M059J (cell line): ENCODE results near the gene GSTT2B. TPM values are rescaled to one million over a fixed set of nuclear protein-coding genes. Genes with fewer than 3 reads are reported as not detected.
"Not testable (repeated sequence)": the region's sequence is repeated elsewhere in the genome, so short reads cannot be mapped to it uniquely, and the experiment has no call there.

Experiments used
- DNase-seq: peaks from one replicate; pipeline ENCODE4 v3.0.0-alpha.2; 2012; ENCODE audit warnings: low read depth
- total RNA-seq: library from RNA; depleted of rRNA; stranded (reverse); fragments of >200 nt; shearing (Covaris generic); gene quantifications from 2 replicates; pipeline ENCODE4 v1.2.3, GENCODE V29; 2014

Gene GSTT2B
- total RNA-seq, 1 experiment from 2014 or later = 10.1 TPM

DNA sequence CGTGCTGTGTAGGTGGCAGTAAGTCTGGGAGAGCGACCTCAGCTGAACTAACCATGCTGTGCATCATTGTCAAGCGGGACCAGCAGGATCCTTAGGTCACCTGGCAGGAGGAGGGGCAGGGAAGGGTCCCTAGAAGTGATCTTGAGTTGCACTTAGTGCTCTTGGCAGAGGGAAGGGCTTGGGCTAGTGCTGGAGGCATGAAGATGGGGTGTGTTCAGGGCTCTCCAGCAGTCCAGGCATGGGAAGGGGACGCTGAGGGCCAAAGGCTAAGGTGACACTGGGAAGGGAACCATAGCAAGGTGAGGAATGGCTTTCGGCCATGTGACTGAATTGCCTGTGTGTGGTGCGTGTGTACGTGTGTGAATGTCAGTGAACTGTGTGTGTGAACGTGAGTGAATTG is 25.1 kb upstream of the GSTT2B start:
- not testable (repeated sequence) for DNase-seq

GRCh38 chr22:23984430-23984829 is 23.4 kb upstream of the GSTT2B start:
- DNase-seq = peak; percentile 50

- not testable (repeated sequence) for DNase-seq
Measured at GRCh38 chr22:23980567-23980966, 19.6 kb upstream of the GSTT2B start.

DNA sequence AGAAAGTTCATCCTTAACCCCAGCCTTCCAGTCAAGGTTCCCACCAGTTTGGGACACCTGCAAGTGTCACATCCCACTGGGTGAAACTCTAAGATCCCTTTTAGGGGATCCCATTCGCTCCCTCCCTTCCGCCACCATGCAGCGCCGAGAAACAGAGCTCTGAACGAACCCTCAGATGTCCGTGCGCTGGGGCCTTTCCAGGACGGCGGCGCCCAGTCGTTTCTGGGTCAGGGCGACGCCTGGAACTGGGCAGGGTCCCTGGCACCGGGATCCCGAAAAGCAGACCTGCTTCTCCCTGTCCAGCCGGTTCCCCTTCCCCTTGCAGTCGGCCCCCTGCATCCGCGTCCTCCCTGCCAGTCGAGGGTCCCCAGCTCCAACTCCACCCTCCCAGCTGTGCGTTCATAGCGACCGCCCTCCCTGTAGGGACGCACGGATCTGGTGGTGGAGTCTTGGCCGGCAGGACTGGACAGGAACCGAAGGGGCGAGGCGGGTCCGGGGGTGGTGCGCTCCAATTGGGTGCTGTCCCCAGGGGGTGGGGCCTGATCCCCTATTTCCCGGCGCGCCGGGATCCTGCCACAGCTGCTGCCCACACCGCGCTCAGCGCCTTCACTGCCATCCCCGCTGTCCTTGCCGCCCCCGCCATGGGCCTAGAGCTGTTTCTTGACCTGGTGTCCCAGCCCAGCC is 18.7 kb upstream of the GSTT2B start, which contains the start of gene GSTT2:
Gene GSTT2, plus strand, starts transcription at position 578 of the 684 bp plus-strand sequence.
- DNase-seq = not testable (repeated sequence)

GRCh38 chr22:23977304-23977703 is 16.3 kb upstream of the GSTT2B start:
- DNase-seq = not testable (repeated sequence)

- not testable (repeated sequence) for DNase-seq
Measured at GRCh38 chr22:23974836-23975352, 13.9 kb upstream of the GSTT2B start.

DNA sequence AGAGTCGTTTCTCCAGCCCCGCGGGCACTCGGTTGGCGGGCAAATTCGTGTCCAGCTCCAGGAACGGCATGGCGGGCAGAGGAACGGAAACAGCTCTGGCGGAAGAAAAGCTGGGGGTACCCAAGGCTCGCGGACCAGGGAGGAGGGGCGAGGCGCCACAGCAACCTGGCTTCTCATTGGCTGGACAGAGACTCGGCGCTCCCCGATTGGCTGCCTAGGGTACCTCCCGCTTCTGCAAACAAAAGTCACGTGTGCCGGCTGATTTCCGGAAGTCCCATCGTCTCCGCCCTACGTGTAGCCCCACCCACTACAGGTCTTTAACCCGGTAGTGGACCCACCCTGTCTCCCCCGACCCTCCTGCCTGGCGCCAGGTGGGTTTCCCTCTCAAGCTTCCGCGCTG is 13.3 kb upstream of the GSTT2B start, which contains the start of gene DDT:
Gene DDT, minus strand, starts transcription at position 97 of the 400 bp plus-strand sequence. Its CDS starts 27 bp downstream, at position 70.
- not testable (repeated sequence) for DNase-seq

DNA sequence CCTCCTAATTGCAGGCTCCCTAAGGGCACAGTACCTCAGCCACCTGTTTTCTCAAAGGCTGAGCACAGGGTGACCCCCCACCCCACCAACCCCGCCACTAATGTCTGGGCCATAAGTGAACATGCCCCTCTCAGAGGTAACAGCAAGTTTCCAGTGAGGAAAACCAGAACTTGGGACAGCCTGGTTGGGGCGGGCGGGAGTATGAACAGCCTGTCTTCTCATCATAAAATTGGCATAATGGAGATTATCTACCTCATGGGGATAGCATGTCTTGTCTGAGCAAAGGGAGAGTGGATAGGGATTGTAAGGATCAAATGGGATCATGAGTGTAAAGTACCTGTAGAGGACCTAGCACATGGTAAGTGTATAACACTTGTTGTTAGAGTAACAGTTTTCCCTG is 10.9 kb upstream of the GSTT2B start:
- DNase-seq = not testable (repeated sequence)

GRCh38 chr22:23970816-23971486 is 10.0 kb upstream of the GSTT2B start:
- DNase-seq = no peak

- DNase-seq = no peak
Measured at GRCh38 chr22:23970201-23970641, 9.2 kb upstream of the GSTT2B start.

DNA sequence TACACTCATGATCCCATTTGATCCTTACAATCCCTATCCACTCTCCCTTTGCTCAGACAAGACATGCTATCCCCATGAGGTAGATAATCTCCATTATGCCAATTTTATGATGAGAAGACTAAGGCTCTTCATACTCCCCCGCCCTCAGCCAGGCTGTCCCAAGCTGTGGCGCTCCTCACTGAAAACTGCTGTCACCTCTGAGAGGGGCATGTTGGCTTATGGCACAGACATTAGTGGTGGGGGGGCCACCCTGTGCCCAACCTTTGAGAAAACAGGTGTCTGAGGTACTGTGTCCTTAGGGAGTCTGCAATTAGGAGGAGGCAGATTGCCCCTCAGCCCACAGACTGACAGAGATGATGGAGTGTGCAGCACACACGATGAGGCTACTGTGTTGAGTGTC is 8.1 kb upstream of the GSTT2B start:
- no peak for DNase-seq

GRCh38 chr22:23966568-23966967 is 5.6 kb upstream of the GSTT2B start, which contains the start of gene DDTL:
Gene DDTL (plus strand): TSS chr22:23966888. CDS start chr22:23966915, 27 bp downstream.
- not testable (repeated sequence) for DNase-seq

GRCh38 chr22:23966094-23966493 is 5.1 kb upstream of the GSTT2B start:
- not testable (repeated sequence) for DNase-seq

DNA sequence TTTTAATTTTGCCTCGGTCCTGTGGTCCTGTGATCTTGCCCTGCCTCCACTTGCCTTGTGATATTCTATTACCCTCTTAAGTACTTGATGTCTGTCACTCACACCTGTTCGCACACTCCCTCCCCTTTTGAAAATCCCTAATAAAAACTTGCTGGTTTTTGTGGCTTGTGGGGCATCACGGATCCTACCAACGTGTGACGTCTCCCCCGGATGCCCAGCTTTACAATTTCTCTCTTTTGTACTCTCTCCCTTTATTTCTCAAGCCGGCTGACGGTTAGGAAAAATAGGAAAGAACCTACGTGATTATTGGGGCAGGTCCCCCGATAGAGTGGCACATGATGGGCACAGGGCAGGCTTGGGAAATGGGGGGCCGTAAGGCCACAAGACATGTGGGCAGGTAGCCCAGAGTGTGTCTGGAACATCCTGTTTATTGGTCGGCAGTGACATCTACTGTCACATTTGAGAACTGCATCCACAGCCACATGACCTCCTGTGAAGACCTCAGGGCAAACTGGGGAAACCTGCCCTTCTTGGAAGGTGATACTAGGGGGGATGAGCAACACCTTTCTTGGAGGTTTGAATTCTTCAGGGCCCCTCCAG is 4.6 kb downstream of the GSTT2B start:
- DNase-seq = peak; percentile 54

- DNase-seq = not testable (repeated sequence)
Measured at GRCh38 chr22:23955886-23956285, 5.1 kb downstream of the GSTT2B start.

- DNase-seq = not testable (repeated sequence)
Measured at GRCh38 chr22:23954991-23955305, 6.0 kb downstream of the GSTT2B start.

DNA sequence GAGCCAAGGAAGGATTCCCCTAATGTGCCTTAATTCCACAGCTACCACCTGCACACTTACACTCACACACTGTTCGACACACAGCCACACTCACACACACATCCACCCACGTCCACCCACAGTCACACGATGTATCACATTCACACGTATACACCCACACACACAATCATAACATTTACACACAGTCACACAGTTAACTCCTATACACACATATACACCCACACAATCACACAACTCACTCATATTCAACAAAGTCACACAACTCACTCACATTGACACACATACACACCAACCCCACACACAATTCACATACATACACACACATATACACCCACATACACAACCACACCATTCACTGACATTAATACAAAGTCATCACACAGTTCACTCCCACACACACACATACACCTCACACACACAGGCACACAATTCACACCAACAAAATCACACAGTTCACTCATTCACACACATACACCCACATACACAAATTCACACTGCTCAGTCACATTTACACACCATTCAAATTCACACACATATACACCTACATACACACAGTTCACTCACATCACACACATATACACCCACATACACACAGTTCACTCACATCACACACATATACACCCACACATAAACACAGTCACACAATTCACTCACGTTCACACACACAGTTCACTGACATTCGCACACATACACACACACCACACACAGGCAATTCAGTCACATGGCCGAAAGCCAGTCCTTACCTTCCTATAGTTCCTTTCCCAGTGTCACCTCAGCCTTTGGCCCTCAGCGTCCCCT is 6.6 kb downstream of the GSTT2B start:
- DNase-seq = not testable (repeated sequence)

GRCh38 chr22:23953485-23953884 is 7.5 kb downstream of the GSTT2B start:
- DNase-seq = not testable (repeated sequence)

DNA sequence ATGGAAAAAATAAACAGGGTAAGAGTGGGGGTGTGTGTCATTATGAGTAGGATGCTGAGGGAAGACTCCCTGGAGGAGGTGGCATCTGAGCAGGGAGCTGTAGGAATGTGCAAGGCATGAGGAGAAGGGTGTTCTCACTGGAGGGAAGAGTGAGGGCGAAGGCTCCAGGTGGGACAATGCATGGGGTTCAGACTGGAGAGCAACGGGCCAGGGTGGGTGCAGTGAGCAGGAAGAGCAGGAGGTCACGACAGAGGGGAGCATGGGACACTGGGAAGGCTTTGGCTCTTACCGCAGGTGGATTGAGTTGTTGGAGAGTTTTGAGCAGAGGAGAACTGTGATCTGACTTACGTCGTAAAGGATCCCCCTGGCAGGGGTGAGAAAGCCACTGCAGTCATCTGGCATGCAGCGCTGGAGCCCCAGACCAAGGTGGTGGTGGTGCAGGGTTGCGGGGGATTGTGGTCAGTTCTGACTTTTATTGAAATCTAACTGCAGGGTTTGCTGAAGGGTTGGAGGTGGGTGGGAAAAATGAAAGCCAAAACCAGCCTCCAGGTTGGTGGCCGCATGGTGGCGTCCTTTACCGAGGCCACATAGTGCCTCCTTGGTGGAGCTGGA is 8.1 kb downstream of the GSTT2B start:
- DNase-seq = not testable (repeated sequence)

- DNase-seq = not testable (repeated sequence)
Measured at GRCh38 chr22:23951383-23951782, 9.6 kb downstream of the GSTT2B start.

GRCh38 chr22:23949764-23950163 is 11.2 kb downstream of the GSTT2B start:
- DNase-seq = not testable (repeated sequence)
